Sigmoid colon (tissue), 7 donors: ENCODE measurements around the gene SRBD1. TPM values are rescaled to one million over a fixed set of nuclear protein-coding genes. Genes with fewer than 3 reads are reported as not detected.

Experiments
- DNase-seq: peaks from one replicate; pipeline ENCODE4 v3.0.0-alpha.2; 2019
- H3K27ac ChIP-seq, 4 donors: fragments of 200-600 bp; sonication (generic); one replicate each; pipeline ENCODE4 v1.5.1; 2016 to 2019; ENCODE audit warnings: mild to moderate bottlenecking in 1 of 4
- H3K27me3 ChIP-seq, 3 donors: fragments of 200-600 bp; sonication (generic); one replicate each; pipeline ENCODE4 v1.5.1; 2019; ENCODE audit warnings: mild to moderate bottlenecking in 1 of 3
- H3K36me3 ChIP-seq, 4 donors: fragments of 200-600 bp; sonication (generic); one replicate each; pipeline ENCODE4 v1.5.1; 2016 to 2019
- H3K4me1 ChIP-seq, 4 donors: fragments of 200-600 bp; sonication (generic); one replicate each; pipeline ENCODE4 v1.5.1; 2017 to 2019
- H3K4me3 ChIP-seq, 4 donors: fragments of 200-600 bp; sonication (generic); one replicate each; pipeline ENCODE4 v1.5.1; 2017 to 2019; ENCODE audit warnings: mild to moderate bottlenecking in 2 of 4, moderate library complexity in 1 of 4
- H3K9me3 ChIP-seq, 4 donors: fragments of 200-600 bp in 3 of 4; sonication (generic) in 3 of 4; one replicate each; pipeline versions ENCODE4 v1.5.1 to v1.6.1; 2013 to 2019
- EP300 ChIP-seq, 4 donors: sonication (generic); formaldehyde crosslinking; IDR thresholded peaks; one replicate each; pipeline ENCODE4 v1.6.1; 2017; ENCODE audit warnings: antibody characterized with exemption in 4 of 4
- POLR2A ChIP-seq, 2 donors: fragments of 450-650 bp; IDR thresholded peaks; one replicate each; pipeline ENCODE4 v1.6.1; 2016; ENCODE audit warnings: antibody characterized with exemption in 2 of 2, mild to moderate bottlenecking in 2 of 2, moderate library complexity in 2 of 2
- POLR2AphosphoS5 ChIP-seq, 4 donors: sonication (generic); formaldehyde crosslinking; IDR thresholded peaks; one replicate each; pipeline ENCODE4 v1.6.1; 2017; ENCODE audit warnings: antibody characterized with exemption in 4 of 4
- WGBS, 2 donors: extraction: QIAGEN DNeasy Blood & Tissue Kit; methylation state at CpG; one replicate each; pipeline ENCODE4 v1.1.7; 2013; 5-methylcytosine and 5-hydroxymethylcytosine counted together
- intact Hi-C: fragments of 100-400 bp; cut with DNase I; formaldehyde crosslinking; loops from one replicate; pipeline ENCODE4 v1.15.1; 2023
- polyA plus RNA-seq, 3 donors: library from polyadenylated mRNA; stranded (reverse); fragments of 200-250 nt; gene quantifications; one replicate each; pipeline ENCODE4 v1.2.3, GENCODE V29; 2013
- total RNA-seq, 4 donors: library from RNA; depleted of rRNA; stranded (reverse); fragments of >200 nt; gene quantifications; one replicate each; pipeline ENCODE4 v1.1.0, GENCODE V29; 2016
- TF ChIP-seq, protein P1 (sequence below), 4 experiments: fragments of 450-650 bp in 3 of 4; fragments of 200-600 bp in 1 of 4; IDR thresholded peaks; one replicate each; pipeline ENCODE4 v1.5.1; 2016 to 2019; ENCODE audit warnings: antibody characterized with exemption in 4 of 4, mild to moderate bottlenecking in 3 of 4, moderate library complexity in 2 of 4
- donor health status: healthy with polysubstance abuse.
- donor health status: Bipolar disorder and iron deficiency.
- donor health status: healthy.

SRBD1 gene
- total and polyA plus RNA-seq, 7 donors: 9.0 to 31.4 (median 16.0) TPM

DNA sequence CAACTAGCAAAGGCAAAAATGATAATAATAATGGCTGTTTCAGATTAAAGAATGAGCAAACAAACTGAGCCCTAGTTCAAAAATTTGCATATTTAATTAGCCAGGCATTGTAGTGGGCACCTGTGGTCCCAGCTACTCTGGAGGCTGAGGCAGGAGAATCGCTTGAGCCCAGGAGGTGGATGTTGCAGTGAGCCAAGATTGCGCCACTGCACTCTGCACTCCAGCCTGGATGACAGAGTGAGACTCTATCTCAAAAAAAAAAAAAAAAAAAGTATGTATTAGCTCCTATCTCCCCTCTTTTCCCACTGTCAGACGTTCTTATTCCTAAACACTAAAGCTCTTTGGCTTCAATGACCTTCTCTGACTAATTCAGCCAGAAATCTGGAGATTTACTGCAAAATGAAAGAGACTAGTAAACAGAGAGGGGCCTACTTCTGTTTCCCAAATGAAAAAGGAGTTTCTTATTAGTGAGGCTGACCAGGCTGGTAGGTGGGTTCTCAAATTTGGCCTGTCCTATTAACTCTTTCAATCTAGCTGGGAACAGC, 3.9 kb upstream of the SRBD1 start:
- Histone ChIP-seq H3K27me3 (no peaks in the 10 kb centered on the region), H3K4me1 (peaks cover 0 to 14% (median 8%) of the 10 kb centered on the region in 4 donors), H3K36me3 (no peaks in the 10 kb centered on the region), H3K9me3 (no peaks in the 10 kb centered on the region), H3K4me3 (no peak overlapping the region), H3K27ac (peak overlapping the region in 1 of 4 donors; percentile 22)
- WGBS, 2 donors: 84% methylated on average over 3 of the region's 3 CpGs
- no peak for DNase-seq
- intact Hi-C loops: no loop called here
- TF ChIP-seq, protein P1, sequence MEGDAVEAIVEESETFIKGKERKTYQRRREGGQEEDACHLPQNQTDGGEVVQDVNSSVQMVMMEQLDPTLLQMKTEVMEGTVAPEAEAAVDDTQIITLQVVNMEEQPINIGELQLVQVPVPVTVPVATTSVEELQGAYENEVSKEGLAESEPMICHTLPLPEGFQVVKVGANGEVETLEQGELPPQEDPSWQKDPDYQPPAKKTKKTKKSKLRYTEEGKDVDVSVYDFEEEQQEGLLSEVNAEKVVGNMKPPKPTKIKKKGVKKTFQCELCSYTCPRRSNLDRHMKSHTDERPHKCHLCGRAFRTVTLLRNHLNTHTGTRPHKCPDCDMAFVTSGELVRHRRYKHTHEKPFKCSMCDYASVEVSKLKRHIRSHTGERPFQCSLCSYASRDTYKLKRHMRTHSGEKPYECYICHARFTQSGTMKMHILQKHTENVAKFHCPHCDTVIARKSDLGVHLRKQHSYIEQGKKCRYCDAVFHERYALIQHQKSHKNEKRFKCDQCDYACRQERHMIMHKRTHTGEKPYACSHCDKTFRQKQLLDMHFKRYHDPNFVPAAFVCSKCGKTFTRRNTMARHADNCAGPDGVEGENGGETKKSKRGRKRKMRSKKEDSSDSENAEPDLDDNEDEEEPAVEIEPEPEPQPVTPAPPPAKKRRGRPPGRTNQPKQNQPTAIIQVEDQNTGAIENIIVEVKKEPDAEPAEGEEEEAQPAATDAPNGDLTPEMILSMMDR (IDR thresholded peaks at IDR 0.05): no peak
- no peak for TF ChIP-seq EP300 (IDR thresholded peaks at IDR 0.05)

DNA sequence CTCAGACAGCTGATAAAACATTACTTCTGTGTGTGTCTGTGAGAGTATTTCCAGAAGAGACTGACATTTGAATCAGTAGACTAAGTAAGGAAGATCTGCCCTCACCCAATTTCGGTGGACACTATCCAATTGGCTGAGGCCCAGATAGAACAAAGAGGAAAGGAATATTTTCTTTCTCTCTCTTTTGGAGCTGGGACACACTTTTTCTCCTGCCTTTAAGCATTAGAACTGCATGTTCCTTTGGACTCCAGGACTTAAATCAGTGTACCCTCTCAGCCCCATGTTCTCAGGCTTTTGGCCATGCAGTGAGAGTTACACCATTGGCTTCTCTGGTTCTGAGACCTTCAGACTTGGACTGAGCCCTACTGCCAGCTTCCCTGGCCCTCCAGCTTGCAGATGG, 3.3 kb upstream of the SRBD1 start:
- DNase-seq: no peak
- TF ChIP-seq EP300 (IDR thresholded peaks at IDR 0.05) (no peak), POLR2AphosphoS5 (IDR thresholded peaks at IDR 0.05) (peak in 1 of 4 donors; percentile 14), POLR2A (IDR thresholded peaks at IDR 0.05) (no peak)
- TF ChIP-seq, protein P1 (IDR thresholded peaks at IDR 0.05): no peak
- Histone ChIP-seq H3K27ac (peak overlapping the region in 2 of 4 donors; percentile 6 to 22), H3K36me3 (no peaks in the 10 kb centered on the region), H3K27me3 (no peaks in the 10 kb centered on the region), H3K4me1 (peaks cover 0 to 17% (median 11%) of the 10 kb centered on the region in 4 donors), H3K9me3 (no peaks in the 10 kb centered on the region), H3K4me3 (no peak overlapping the region)
- WGBS, 2 donors: 57 to 85% methylated on average over 1 of the region's 1 CpG
- intact Hi-C loops: no loop called here

DNA sequence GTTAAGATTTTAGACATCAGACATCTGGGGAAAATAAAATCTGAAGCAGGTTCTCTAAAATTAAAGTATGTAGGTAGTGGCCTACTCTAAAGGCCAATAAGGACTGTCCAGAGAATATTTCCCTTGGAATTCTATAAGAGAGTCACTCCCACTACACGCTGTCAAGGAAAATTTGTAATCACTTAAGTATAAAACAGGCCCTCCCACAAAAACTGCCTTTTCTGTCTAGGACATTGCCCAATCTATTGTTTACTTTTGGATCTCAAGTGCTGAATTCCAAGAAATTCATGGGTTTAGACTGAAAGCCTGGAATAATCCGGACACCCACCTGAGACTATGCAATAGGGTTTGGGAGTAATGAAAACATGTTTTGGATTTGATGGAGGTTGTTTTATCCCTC, 1.7 kb upstream of the SRBD1 start:
- intact Hi-C loops: no loop called here
- H3K27ac ChIP-seq: peak overlapping the region in 1 of 4 donors; percentile 30

DNA sequence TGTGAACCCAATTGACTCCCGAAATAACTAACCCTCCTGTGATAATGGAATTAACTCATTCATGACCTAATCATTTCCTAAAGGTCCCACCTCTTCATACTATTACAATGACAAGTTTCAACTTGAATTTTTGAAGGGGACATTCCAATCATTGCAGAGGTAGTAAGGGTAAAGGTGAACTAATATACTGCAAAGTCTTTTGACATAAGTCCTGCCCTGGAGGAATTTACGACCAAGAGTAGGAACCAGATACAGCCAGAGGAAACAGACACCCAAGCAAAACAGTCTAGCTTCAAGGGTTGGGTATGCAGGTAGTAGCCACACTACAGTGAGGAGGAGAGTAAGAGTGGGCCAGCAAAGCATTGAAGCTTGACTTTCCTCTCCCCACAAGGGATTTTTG, 1.2 kb upstream of the SRBD1 start:
- DNase-seq: no peak
- H3K9me3 ChIP-seq: no peaks in the 10 kb centered on the region
- no peaks in the 10 kb centered on the region for H3K27me3 ChIP-seq
- H3K27ac ChIP-seq: peak overlapping the region in 1 of 4 donors; percentile 30
- H3K4me3 ChIP-seq: no peak overlapping the region
- no peaks in the 10 kb centered on the region for H3K36me3 ChIP-seq
- intact Hi-C loops: no loop called here
- peaks cover 0 to 14% (median 11%) of the 10 kb centered on the region in 4 donors for H3K4me1 ChIP-seq
- TF ChIP-seq EP300 (IDR thresholded peaks at IDR 0.05) (no peak), POLR2AphosphoS5 (IDR thresholded peaks at IDR 0.05) (no peak)
- WGBS, 2 donors: 67 to 69% methylated on average over 2 of the region's 2 CpGs

More for the DNA sequence above, 1.7 kb upstream of the SRBD1 start:
- WGBS, 2 donors: 70 to 72% methylated on average over 2 of the region's 2 CpGs
- Histone ChIP-seq H3K4me1 (peaks cover 0 to 17% (median 11%) of the 10 kb centered on the region in 4 donors), H3K27me3 (no peaks in the 10 kb centered on the region), H3K4me3 (no peak overlapping the region), H3K36me3 (no peaks in the 10 kb centered on the region), H3K9me3 (no peaks in the 10 kb centered on the region)
- TF ChIP-seq POLR2A (IDR thresholded peaks at IDR 0.05) (no peak), POLR2AphosphoS5 (IDR thresholded peaks at IDR 0.05) (peak in 1 of 4 donors; percentile 11), EP300 (IDR thresholded peaks at IDR 0.05) (no peak)
- DNase-seq: no peak

DNA sequence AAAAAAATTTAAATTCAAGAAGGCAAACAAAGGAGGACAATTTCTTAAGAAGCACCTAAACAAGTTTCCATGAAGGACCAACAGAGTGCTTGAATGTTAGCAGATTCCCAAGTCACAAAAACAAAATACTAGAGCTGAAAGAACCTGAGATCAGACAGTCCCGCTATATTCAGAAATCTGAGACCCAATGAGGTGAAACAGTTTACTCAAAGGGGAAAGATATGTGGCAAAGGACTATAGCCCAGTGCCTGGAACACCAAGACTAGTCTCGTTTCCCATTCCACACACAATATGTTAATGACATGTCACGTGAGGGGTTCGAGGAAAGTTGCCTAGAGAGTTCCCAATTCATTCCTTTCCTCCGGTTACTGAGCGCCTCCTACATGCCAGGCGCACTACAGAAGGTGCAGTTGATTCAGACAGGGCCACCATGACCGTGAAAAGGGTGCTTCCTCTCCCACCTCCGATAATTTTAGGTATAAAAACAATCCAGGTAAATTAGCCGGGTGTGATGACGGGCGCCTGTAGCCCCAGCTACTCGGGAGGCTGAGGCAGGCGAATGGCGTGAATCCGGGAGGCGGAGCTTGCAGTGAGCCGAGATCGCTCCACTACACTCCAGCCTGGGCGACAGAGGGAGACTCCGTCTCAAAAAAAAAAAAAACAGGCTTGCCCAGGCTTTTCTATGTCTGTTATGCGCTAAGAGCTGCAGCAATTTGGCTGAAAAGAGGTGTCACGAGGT, 617 bp downstream of the SRBD1 start:
- peak overlapping the region; percentile 61 to 82 (median 75) for H3K4me3 ChIP-seq
- H3K4me1 ChIP-seq: peaks cover 0 to 14% (median 10%) of the 10 kb centered on the region in 4 donors
- no peak for TF ChIP-seq POLR2AphosphoS5 (IDR thresholded peaks at IDR 0.05)
- TF ChIP-seq, protein P1 (IDR thresholded peaks at IDR 0.05): peak in 2 of 4 experiments; percentile 8 to 24
- peak overlapping the region; percentile 83 to 96 (median 90) for H3K27ac ChIP-seq
- peak; percentile 70 for DNase-seq
- no peaks in the 10 kb centered on the region for H3K36me3 ChIP-seq
- H3K9me3 ChIP-seq: no peaks in the 10 kb centered on the region
- intact Hi-C loops: no loop called here
- H3K27me3 ChIP-seq: no peaks in the 10 kb centered on the region
- WGBS, 2 donors: 1% methylated on average over 23 of the region's 23 CpGs
